Measurements from ENCODE around the gene GLRX5.

DNA sequence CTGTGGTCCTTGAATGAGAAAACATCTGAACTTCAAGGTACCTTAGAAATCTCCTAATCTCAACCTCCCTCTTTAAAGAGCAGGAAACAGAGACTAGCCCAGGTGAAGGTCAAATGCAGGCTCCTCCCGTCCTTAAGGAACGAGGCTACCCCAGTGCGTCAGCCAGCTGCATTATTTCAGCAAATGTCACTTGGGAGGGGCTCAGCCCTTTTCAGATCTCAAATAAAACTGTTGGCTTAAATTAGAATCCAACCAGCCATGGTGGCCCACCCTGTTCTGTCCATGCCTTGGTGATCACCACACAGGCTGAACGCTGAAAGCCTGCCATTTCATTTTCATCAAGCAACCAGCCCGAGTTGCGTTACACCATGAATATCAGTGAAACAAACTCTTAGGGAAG lies 25.4 kb upstream of the GLRX5 start:
- TF ChIP-seq, protein P1, sequence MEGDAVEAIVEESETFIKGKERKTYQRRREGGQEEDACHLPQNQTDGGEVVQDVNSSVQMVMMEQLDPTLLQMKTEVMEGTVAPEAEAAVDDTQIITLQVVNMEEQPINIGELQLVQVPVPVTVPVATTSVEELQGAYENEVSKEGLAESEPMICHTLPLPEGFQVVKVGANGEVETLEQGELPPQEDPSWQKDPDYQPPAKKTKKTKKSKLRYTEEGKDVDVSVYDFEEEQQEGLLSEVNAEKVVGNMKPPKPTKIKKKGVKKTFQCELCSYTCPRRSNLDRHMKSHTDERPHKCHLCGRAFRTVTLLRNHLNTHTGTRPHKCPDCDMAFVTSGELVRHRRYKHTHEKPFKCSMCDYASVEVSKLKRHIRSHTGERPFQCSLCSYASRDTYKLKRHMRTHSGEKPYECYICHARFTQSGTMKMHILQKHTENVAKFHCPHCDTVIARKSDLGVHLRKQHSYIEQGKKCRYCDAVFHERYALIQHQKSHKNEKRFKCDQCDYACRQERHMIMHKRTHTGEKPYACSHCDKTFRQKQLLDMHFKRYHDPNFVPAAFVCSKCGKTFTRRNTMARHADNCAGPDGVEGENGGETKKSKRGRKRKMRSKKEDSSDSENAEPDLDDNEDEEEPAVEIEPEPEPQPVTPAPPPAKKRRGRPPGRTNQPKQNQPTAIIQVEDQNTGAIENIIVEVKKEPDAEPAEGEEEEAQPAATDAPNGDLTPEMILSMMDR (IDR thresholded peaks at IDR 0.05), result no peak
- no peak for TF ChIP-seq POLR2AphosphoS5 (IDR thresholded peaks at IDR 0.05)

All from breast epithelium (tissue), 3 donors.